Esophagus squamous epithelium (tissue), 5 donors: ENCODE results near the gene SLC41A3. TPM values are rescaled to one million over a fixed set of nuclear protein-coding genes. Genes with fewer than 3 reads are reported as not detected.

Experiments used
- DNase-seq: peaks from one replicate; lab custom pipeline; 2025; lab: John Stamatoyannopoulos, UW
- H3K27ac ChIP-seq, 4 donors: fragments of 200-600 bp; sonication (generic); one replicate each; pipeline ENCODE4 v1.5.1; 2016 to 2019; ENCODE audit warnings: mild to moderate bottlenecking in 1 of 4
- H3K27me3 ChIP-seq, 4 donors: fragments of 200-600 bp; sonication (generic); 1 replicate in 3 of 4; 2 replicates in 1 of 4; pipeline versions ENCODE4 v1.5.1 to v1.6.0; 2017 to 2021; ENCODE audit warnings: antibody characterized with exemption in 1 of 4
- H3K36me3 ChIP-seq, 3 donors: fragments of 200-600 bp; sonication (generic); one replicate each; pipeline ENCODE4 v1.5.1; 2016 to 2019
- H3K4me1 ChIP-seq, 3 donors: fragments of 200-600 bp; sonication (generic); one replicate each; pipeline ENCODE4 v1.5.1; 2017 to 2019
- H3K4me3 ChIP-seq, 4 donors: fragments of 200-600 bp; sonication (generic); 1 replicate in 3 of 4; 2 replicates in 1 of 4; pipeline ENCODE4 v1.5.1; 2016 to 2019; ENCODE audit warnings: mild to moderate bottlenecking in 2 of 4, moderate library complexity in 1 of 4
- H3K9me3 ChIP-seq, 3 donors: fragments of 200-600 bp; sonication (generic); one replicate each; pipeline ENCODE4 v1.5.1; 2016 to 2019
- CTCF ChIP-seq, 6 experiments: fragments of 450-650 bp in 4 of 6; fragments of 200-600 bp in 2 of 6; sonication (generic) in 2 of 6; IDR thresholded peaks; one replicate each; pipeline ENCODE4 v1.5.1; 2016 to 2019; ENCODE audit warnings: antibody characterized with exemption in 6 of 6, mild to moderate bottlenecking in 4 of 6, moderate library complexity in 4 of 6
- POLR2A ChIP-seq, 4 donors: fragments of 450-650 bp; IDR thresholded peaks; one replicate each; pipeline ENCODE4 v1.6.1; 2017; ENCODE audit warnings: antibody characterized with exemption in 4 of 4, mild to moderate bottlenecking in 4 of 4, moderate library complexity in 3 of 4
- WGBS, 2 donors: methylation state at CpG; one replicate each; pipeline ENCODE4 v1.1.5; 2018; 5-methylcytosine and 5-hydroxymethylcytosine counted together
- intact Hi-C: fragments of 100-400 bp; cut with DNase I; formaldehyde crosslinking; loops from one replicate; pipeline ENCODE4 v1.15.0; 2022
- total RNA-seq, 4 donors: library from RNA; depleted of rRNA; stranded (reverse); fragments of >200 nt; gene quantifications; one replicate each; pipeline ENCODE4 v1.1.0, GENCODE V29; 2016
- donor health status: DM: yes; HTN: yes; CAD: no.

The SLC41A3 gene
- total RNA-seq, 4 donors from 2014 or later: 17.7 to 46.5 (median 20.4) TPM

DNA sequence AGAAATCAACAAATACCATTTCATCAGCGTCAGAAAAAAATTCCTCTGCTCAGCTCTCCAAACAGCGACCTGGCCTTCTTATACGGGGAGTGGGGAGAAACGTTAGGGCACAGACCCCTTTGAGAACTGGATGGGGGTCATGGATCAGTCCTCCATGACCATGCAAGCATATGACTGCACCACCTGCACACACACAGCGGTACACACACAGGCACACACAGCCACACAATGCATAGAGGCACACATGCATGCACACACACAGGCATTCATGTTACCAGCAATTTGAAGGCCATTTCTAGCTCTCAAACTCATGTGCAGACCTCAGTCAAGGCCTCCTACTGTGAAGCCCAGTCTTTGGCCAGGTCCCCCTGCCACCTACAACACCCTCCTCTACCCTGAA is 50.2 kb downstream of the SLC41A3 start:
- no peak for DNase-seq
- no peak overlapping the region for H3K27ac ChIP-seq
- 90 to 98% methylated on average over 4 to 5 of the region's 5 CpGs for WGBS, 2 donors
- intact Hi-C loops: no loop called here
- H3K4me1 ChIP-seq: no peaks in the 10 kb centered on the region
- TF ChIP-seq CTCF (IDR thresholded peaks at IDR 0.05): no peak
- TF ChIP-seq POLR2A (IDR thresholded peaks at IDR 0.05): no peak
- peaks cover 0 to 5% (median 0%) of the 10 kb centered on the region in 3 donors for H3K9me3 ChIP-seq
- H3K27me3 ChIP-seq: no peaks in the 10 kb centered on the region
- peaks cover 0 to 46% (median 6%) of the 10 kb centered on the region in 3 donors for H3K36me3 ChIP-seq
- no peak overlapping the region for H3K4me3 ChIP-seq

DNA sequence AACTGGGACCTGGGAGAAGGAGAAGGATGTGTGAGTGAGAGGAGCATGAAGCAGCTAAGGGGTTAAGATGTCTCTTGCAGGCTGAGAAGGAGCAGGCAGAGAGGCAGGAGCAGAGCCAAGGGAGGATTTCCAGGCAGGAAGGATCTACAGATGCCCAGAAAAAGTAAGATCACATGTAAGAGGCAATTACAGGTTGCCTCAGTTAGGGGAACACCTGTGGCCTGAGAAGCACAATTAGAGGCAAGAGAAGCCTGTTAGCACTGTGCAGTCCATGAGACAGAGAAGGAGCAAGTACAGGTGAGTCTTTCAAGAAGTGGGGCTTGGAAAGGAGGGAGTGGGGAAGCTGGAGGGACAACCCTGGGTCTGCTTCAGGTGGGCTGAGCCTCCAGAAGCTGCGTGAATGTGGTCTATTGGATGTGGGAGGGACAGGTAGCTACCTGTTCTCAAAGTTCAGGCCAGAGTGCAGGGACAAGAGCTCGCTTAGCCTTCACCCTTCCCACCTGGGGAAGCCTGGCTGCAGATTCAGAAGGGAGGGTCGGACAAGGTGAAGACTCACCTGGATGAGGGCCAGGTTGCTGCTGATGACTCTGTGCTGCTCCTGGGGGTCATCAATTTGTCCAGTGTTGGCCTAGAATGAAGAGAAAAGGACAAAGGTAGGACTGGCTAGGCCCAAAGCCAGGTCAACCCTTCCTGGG is 50.7 kb downstream of the SLC41A3 start:
- H3K9me3 ChIP-seq: peaks cover 0 to 10% (median 4%) of the 10 kb centered on the region in 3 donors
- intact Hi-C loops: no loop called here
- no peak for TF ChIP-seq POLR2A (IDR thresholded peaks at IDR 0.05)
- TF ChIP-seq CTCF (IDR thresholded peaks at IDR 0.05): no peak
- no peaks in the 10 kb centered on the region for H3K4me1 ChIP-seq
- WGBS, 2 donors: 87 to 100% methylated on average over 3 of the region's 3 CpGs
- H3K36me3 ChIP-seq: peaks cover 0 to 49% (median 6%) of the 10 kb centered on the region in 3 donors
- no peak overlapping the region for H3K27ac ChIP-seq
- no peaks in the 10 kb centered on the region for H3K27me3 ChIP-seq
- no peak for DNase-seq
- no peak overlapping the region for H3K4me3 ChIP-seq

DNA sequence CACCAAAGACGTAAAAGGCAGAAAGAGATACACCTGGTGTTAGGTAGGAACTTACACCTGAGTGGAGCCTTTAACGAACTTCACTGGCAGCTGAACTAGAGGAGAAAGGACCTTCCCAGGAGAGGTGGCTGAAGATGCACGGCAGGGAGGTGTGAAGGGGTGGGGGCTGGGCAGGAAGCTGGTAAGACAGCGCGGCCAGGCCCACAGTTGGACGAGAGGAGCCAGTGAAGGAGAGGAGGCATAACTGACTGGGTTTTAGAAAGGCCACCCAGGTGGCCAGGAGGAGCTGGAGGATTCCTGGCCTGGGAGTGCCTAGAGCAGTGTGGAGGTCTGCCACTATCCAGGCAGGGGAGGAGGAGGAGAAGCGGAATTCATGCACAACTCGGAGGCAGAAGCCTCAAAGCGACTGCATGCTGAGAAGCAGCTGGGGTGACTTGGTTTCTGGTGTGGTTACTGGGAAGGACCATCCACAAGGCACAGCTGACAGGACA is 51.9 kb downstream of the SLC41A3 start:
- no peaks in the 10 kb centered on the region for H3K27me3 ChIP-seq
- H3K4me3 ChIP-seq: no peak overlapping the region
- TF ChIP-seq POLR2A (IDR thresholded peaks at IDR 0.05): no peak
- no peaks in the 10 kb centered on the region for H3K4me1 ChIP-seq
- no peak overlapping the region for H3K27ac ChIP-seq
- H3K36me3 ChIP-seq: peaks cover 0 to 54% (median 6%) of the 10 kb centered on the region in 3 donors
- DNase-seq: no peak
- WGBS, 2 donors: 81 to 89% methylated on average over 9 of the region's 9 CpGs
- intact Hi-C loops: no loop called here
- peaks cover 0 to 10% (median 10%) of the 10 kb centered on the region in 3 donors for H3K9me3 ChIP-seq

DNA sequence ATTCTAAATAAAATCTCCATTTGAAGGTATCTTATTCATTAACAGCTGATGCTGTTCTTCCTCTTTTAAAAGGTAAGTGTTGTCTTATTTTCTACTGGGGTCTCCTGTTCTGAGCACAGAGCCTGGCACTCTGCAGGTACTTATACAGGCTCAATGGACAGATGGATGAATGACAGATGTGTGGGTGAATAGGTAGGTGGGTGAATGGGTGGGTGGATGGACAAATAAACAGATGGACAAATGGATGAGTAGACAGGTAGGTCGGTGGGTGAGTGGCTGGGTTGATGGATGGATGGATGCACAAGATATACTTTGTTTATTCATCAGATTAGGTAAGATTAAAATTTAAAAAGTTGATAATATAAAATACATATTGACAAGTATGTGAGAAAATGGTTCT is 53.5 kb downstream of the SLC41A3 start:
- Histone ChIP-seq H3K4me3 (no peak overlapping the region), H3K4me1 (no peaks in the 10 kb centered on the region), H3K27me3 (no peaks in the 10 kb centered on the region), H3K27ac (no peak overlapping the region), H3K36me3 (peaks cover 0 to 65% (median 6%) of the 10 kb centered on the region in 3 donors), H3K9me3 (peaks cover 0 to 10% (median 10%) of the 10 kb centered on the region in 3 donors)
- WGBS, 2 donors: 26 to 64% methylated on average over 1 of the region's 1 CpG
- intact Hi-C loops: no loop called here
- no peak for DNase-seq
- TF ChIP-seq POLR2A (IDR thresholded peaks at IDR 0.05): no peak
- TF ChIP-seq CTCF (IDR thresholded peaks at IDR 0.05): no peak

DNA sequence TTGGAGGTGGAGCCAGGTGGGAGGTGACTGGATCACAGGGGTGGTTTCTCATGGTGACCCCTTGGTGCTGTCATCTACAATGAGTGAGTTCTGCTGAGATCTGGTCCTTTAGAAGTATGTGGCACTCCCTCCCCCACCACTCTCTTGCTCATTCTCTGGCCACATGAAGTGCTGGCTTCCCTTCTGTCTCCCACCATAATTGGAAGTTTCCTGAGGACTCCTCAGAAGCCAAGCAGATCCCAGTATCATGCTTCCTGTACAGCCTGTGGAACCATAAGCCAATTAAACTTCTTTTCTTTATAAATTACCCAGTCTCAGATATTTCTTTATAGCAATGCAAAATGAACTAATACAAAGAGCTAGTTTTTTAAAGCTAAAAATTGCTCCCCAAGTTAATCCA is 54.7 kb downstream of the SLC41A3 start:
- intact Hi-C loops: no loop called here
- no peaks in the 10 kb centered on the region for H3K27me3 ChIP-seq
- H3K9me3 ChIP-seq: peaks cover 0 to 10% (median 10%) of the 10 kb centered on the region in 3 donors
- H3K36me3 ChIP-seq: peaks cover 0 to 77% (median 6%) of the 10 kb centered on the region in 3 donors
- H3K27ac ChIP-seq: no peak overlapping the region
- TF ChIP-seq POLR2A (IDR thresholded peaks at IDR 0.05) (no peak), CTCF (IDR thresholded peaks at IDR 0.05) (no peak)
- H3K4me3 ChIP-seq: no peak overlapping the region
- no peaks in the 10 kb centered on the region for H3K4me1 ChIP-seq
- DNase-seq: no peak
